Endodermal cell (in vitro differentiated cells): ENCODE results near the gene TBXAS1. TPM values are rescaled to one million over a fixed set of nuclear protein-coding genes. Genes with fewer than 3 reads are reported as not detected.

Experiments used
- DNase-seq: peaks from one replicate; pipeline ENCODE4 v3.0.0-alpha.2; 2017
- H3K27ac ChIP-seq: 2 replicates; pipeline ENCODE4 v1.5.1; 2013; ENCODE audit warnings: mild to moderate bottlenecking, low read depth, low read length, moderate library complexity
- H3K27me3 ChIP-seq: 2 replicates; pipeline ENCODE4 v1.6.1; 2013; ENCODE audit warnings: mild to moderate bottlenecking, low read length, moderate library complexity; ENCODE audit not compliant: insufficient read depth, control insufficient read depth, poor library complexity, severe bottlenecking
- H3K36me3 ChIP-seq: 2 replicates; pipeline ENCODE4 v1.7.0; 2013; ENCODE audit warnings: mild to moderate bottlenecking, low read length, moderate library complexity; ENCODE audit not compliant: control insufficient read depth, insufficient read depth
- H3K4me1 ChIP-seq: one replicate; pipeline ENCODE4 v1.7.0; 2013; ENCODE audit warnings: low read length; ENCODE audit not compliant: control insufficient read depth, insufficient read depth
- H3K4me3 ChIP-seq: 2 replicates; pipeline ENCODE4 v1.5.1; 2013; ENCODE audit warnings: mild to moderate bottlenecking, low read length, moderate library complexity
- H3K9ac ChIP-seq: 2 replicates; pipeline ENCODE4 v1.6.1; 2013; ENCODE audit warnings: mild to moderate bottlenecking, low read length, moderate library complexity; ENCODE audit not compliant: poor library complexity, severe bottlenecking; ENCODE audit errors: extremely low read depth
- H3K9me3 ChIP-seq: 2 replicates; pipeline ENCODE4 v1.6.1; 2013; ENCODE audit warnings: mild to moderate bottlenecking, low read length, moderate library complexity; ENCODE audit not compliant: control insufficient read depth
- H3K27ac Mint-ChIP-seq: 2 replicates; pipeline ENCODE4 v1.8.0; 2020; ENCODE audit warnings: mixed read lengths
- H3K27me3 Mint-ChIP-seq: 2 replicates; pipeline ENCODE4 v1.8.0; 2021; ENCODE audit warnings: mild to moderate bottlenecking, mixed read lengths; ENCODE audit not compliant: insufficient read depth
- H3K36me3 Mint-ChIP-seq: 2 replicates; pipeline ENCODE4 v1.8.0; 2020; ENCODE audit warnings: low read depth, mixed read lengths
- H3K4me1 Mint-ChIP-seq: 2 replicates; pipeline ENCODE4 v1.8.0; 2020; ENCODE audit warnings: mixed read lengths
- H3K4me3 Mint-ChIP-seq: 2 replicates; pipeline ENCODE4 v1.8.0; 2020; ENCODE audit warnings: mild to moderate bottlenecking, moderate library complexity, mixed read lengths
- H3K9me3 Mint-ChIP-seq: 2 replicates; pipeline ENCODE4 v1.8.0; 2020; ENCODE audit warnings: mild to moderate bottlenecking, mixed read lengths
- WGBS, 2 experiments: methylation state at CpG; one replicate each; pipeline versions ENCODE4 v1.1.5 to v1.1.7; 2013; ENCODE audit warnings: missing lambda C conversion rate in 2 of 2, mixed read lengths in 1 of 2; ENCODE audit not compliant: insufficient coverage in 1 of 2, insufficient read length in 1 of 2; 5-methylcytosine and 5-hydroxymethylcytosine counted together
- total RNA-seq, 2 donors: library from RNA; stranded (reverse); fragmentation: NEBNext Ultra II Directional in 1 of 2; extraction: Animal tissue kit (Norgen Biotek cat#: 25700) in 1 of 2; gene quantifications; 2 replicates in 1 of 2; 3 replicates in 1 of 2; pipeline ENCODE4 v1.2.1, GENCODE V29; 2021
- TF ChIP-seq, protein P1 (sequence below): fragments of 200-600 bp; sonication (generic); conservative IDR thresholded peaks from 2 replicates; pipeline ENCODE4 v1.5.0; 2021; ENCODE audit warnings: antibody characterized with exemption, mild to moderate bottlenecking

Gene TBXAS1
- total RNA-seq, 2 donors from 2014 or later: 7.6 to 13.5 TPM

DNA sequence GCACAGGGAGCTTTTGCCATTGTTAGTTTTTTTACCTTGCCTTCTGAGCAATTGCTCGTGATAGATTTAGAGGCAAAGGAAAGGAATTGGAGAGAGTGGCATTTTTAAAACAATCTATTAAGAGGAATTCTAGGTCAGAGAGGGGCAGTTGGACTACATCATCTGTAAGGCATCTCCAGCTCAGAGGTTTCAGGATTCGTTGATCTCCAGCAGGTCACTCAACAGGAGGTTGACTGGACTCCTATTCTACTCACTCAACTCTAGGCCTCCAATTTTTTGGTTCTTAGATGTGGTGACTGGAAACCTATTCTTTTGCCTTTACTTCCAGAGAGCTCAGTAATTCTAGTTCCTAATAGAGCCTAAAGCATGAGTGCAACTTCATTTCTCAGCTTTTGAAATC lies 42.8 kb downstream of the TBXAS1 start:
- H3K27ac Mint-ChIP-seq: no peak overlapping the region

DNA sequence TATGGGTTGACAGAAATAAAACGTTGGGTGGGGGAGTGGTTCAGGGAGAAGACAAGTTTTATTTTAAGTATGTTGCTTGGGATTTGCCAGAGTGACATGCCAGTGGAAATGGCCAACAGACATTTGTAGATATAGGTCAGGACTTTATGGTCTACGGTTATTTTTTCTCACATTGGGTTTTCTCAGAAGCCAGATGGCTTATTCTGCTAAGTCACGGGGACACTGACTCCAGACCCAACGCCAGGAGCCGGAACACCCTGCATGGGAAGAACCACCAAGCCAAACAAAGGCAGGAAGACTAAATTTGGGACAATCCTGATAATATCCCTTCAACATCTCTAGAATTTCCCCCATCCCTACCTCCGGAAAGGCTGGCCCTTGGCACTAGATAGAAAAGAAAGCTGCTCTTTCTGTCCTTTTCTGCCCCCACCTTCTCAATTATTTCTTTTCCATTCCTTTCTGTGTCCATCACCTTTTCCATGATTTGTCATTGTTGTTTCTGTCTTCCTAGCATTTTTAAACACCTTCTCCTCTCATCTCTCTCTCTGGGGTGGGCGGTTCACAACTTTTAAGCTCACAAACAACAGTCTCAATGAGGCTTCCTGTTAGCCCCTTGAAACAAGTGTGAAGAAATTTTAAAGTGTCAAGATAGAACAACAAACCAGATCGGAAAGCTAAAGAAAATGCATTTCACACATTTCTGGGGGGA lies 44.7 kb downstream of the TBXAS1 start:
- Mint-ChIP-seq H3K9me3 (no peaks in the 10 kb centered on the region), H3K4me1 (peaks cover 8% of the 10 kb centered on the region), H3K27ac (no peak overlapping the region), H3K36me3 (no peaks in the 10 kb centered on the region), H3K4me3 (no peak overlapping the region), H3K27me3 (no peaks in the 10 kb centered on the region)
- no peaks in the 10 kb centered on the region for H3K9me3 ChIP-seq
- WGBS, 2 experiments: 91 to 92% methylated on average over 6 to 8 of the region's 8 CpGs
- H3K4me3 ChIP-seq: no peak overlapping the region
- no peak overlapping the region for H3K27ac ChIP-seq
- H3K4me1 ChIP-seq: peaks cover 5% of the 10 kb centered on the region
- no peak for DNase-seq
- TF ChIP-seq, protein P1, sequence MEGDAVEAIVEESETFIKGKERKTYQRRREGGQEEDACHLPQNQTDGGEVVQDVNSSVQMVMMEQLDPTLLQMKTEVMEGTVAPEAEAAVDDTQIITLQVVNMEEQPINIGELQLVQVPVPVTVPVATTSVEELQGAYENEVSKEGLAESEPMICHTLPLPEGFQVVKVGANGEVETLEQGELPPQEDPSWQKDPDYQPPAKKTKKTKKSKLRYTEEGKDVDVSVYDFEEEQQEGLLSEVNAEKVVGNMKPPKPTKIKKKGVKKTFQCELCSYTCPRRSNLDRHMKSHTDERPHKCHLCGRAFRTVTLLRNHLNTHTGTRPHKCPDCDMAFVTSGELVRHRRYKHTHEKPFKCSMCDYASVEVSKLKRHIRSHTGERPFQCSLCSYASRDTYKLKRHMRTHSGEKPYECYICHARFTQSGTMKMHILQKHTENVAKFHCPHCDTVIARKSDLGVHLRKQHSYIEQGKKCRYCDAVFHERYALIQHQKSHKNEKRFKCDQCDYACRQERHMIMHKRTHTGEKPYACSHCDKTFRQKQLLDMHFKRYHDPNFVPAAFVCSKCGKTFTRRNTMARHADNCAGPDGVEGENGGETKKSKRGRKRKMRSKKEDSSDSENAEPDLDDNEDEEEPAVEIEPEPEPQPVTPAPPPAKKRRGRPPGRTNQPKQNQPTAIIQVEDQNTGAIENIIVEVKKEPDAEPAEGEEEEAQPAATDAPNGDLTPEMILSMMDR: no peak
- no peak overlapping the region for H3K9ac ChIP-seq
- H3K27me3 ChIP-seq: no peaks in the 10 kb centered on the region
- H3K36me3 ChIP-seq: no peaks in the 10 kb centered on the region

More for the DNA sequence above, 42.8 kb downstream of the TBXAS1 start:
- no peak overlapping the region for H3K9ac ChIP-seq
- WGBS, 2 experiments: 96 to 100% methylated on average over 1 to 2 of the region's 2 CpGs
- no peak overlapping the region for H3K4me3 ChIP-seq
- H3K27ac ChIP-seq: no peak overlapping the region
- Mint-ChIP-seq H3K27me3 (no peaks in the 10 kb centered on the region), H3K4me3 (no peak overlapping the region), H3K9me3 (peaks cover 4% of the 10 kb centered on the region), H3K36me3 (no peaks in the 10 kb centered on the region), H3K4me1 (peaks cover 8% of the 10 kb centered on the region)
- H3K4me1 ChIP-seq: peaks cover 5% of the 10 kb centered on the region
- TF ChIP-seq, protein P1: no peak
- no peak for DNase-seq
- no peaks in the 10 kb centered on the region for H3K9me3 ChIP-seq
- no peaks in the 10 kb centered on the region for H3K27me3 ChIP-seq
- no peaks in the 10 kb centered on the region for H3K36me3 ChIP-seq

DNA sequence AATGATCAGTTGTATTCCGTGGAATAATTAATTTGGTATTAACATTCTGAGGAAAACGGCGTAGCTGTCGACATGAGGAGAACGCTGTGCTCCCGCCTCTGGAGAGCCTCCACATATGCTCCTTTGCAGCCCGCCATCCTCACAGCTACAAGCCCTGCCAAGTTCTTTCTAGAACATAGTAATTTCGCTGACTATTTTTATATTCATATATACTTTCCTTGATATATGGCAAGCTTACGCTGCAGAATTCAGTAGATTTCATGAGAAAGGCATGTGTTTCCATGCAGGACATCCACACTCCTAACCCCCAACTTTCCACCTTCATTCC lies 45.2 kb downstream of the TBXAS1 start:
- no peaks in the 10 kb centered on the region for H3K9me3 ChIP-seq
- H3K9ac ChIP-seq: no peak overlapping the region
- peaks cover 5% of the 10 kb centered on the region for H3K4me1 ChIP-seq
- no peak for DNase-seq
- no peaks in the 10 kb centered on the region for H3K36me3 ChIP-seq
- H3K27ac ChIP-seq: no peak overlapping the region
- no peaks in the 10 kb centered on the region for H3K36me3 Mint-ChIP-seq
- no peak overlapping the region for H3K4me3 ChIP-seq
- WGBS, 2 experiments: 91 to 94% methylated on average over 6 to 9 of the region's 9 CpGs
- H3K27me3 Mint-ChIP-seq: no peaks in the 10 kb centered on the region
- no peaks in the 10 kb centered on the region for H3K27me3 ChIP-seq
- peaks cover 12% of the 10 kb centered on the region for H3K4me1 Mint-ChIP-seq
- TF ChIP-seq, protein P1: no peak
- H3K4me3 Mint-ChIP-seq: no peak overlapping the region
- no peak overlapping the region for H3K27ac Mint-ChIP-seq
- H3K9me3 Mint-ChIP-seq: no peaks in the 10 kb centered on the region
